MCF 10A (cell line): ENCODE measurements around the gene KCNJ6. TPM values are rescaled to one million over a fixed set of nuclear protein-coding genes. Genes with fewer than 3 reads are reported as not detected.

ENCODE experiments used
- BruUV-seq: library from RNA; stranded (reverse); fragments of 400-500 nt; replicated peaks from 2 replicates; lab custom pipeline; 2021; lab: Mats Ljungman, UMichigan
- CTCF ChIA-PET: fragments of 300-600 bp; sonication (Branson Sonifier 250); formaldehyde crosslinking; extraction: SDS; loops from one replicate; lab custom pipeline; 2021; ENCODE audit warnings: antibody characterized with exemption, inconsistent platforms; lab: Yijun Ruan, JAX
- POLR2A ChIA-PET: fragments of 300-600, 350-650 bp; sonication (Branson Sonifier 250); formaldehyde crosslinking; extraction: SDS; loops from one replicate; lab custom pipeline; 2020; ENCODE audit warnings: antibody characterized with exemption, inconsistent platforms; lab: Yijun Ruan, JAX
- DNase-seq: peaks from one replicate; pipeline ENCODE4 v3.0.0-alpha.2; 2018; ENCODE audit not compliant: unreplicated experiment
- H3K27ac Mint-ChIP-seq: one replicate; pipeline ENCODE4 v1.8.0; 2022; ENCODE audit warnings: mild to moderate bottlenecking, low read depth, mixed read lengths; ENCODE audit not compliant: unreplicated experiment
- H3K27me3 Mint-ChIP-seq: one replicate; pipeline ENCODE4 v1.8.0; 2022; ENCODE audit warnings: mixed read lengths; ENCODE audit not compliant: insufficient read depth, unreplicated experiment
- H3K36me3 Mint-ChIP-seq: one replicate; pipeline ENCODE4 v1.8.0; 2022; ENCODE audit warnings: mild to moderate bottlenecking, moderate library complexity, mixed read lengths; ENCODE audit not compliant: insufficient read depth, unreplicated experiment
- H3K4me1 Mint-ChIP-seq: one replicate; pipeline ENCODE4 v1.8.0; 2022; ENCODE audit warnings: mixed read lengths; ENCODE audit not compliant: insufficient read depth, unreplicated experiment
- H3K4me3 Mint-ChIP-seq: one replicate; pipeline ENCODE4 v1.8.0; 2022; ENCODE audit warnings: mild to moderate bottlenecking, moderate library complexity, mixed read lengths; ENCODE audit not compliant: unreplicated experiment
- H3K9me3 Mint-ChIP-seq: one replicate; pipeline ENCODE4 v1.8.0; 2022; ENCODE audit warnings: mixed read lengths; ENCODE audit not compliant: unreplicated experiment
- intact Hi-C: fragments of 100-400 bp; cut with micrococcal nuclease; formaldehyde crosslinking; loops from 2 replicates; pipeline ENCODE4 v1.14.1; 2022
- total RNA-seq: library from RNA; stranded (reverse); gene quantifications from 2 replicates; pipeline ENCODE4 v1.2.3, GENCODE V29; 2022
- TF ChIP-seq, protein P1 (sequence below): fragments of 200-600 bp; IDR thresholded peaks from one replicate; pipeline ENCODE4 v1.8.0; 2022; ENCODE audit warnings: antibody characterized with exemption, mild to moderate bottlenecking; ENCODE audit not compliant: unreplicated experiment

The KCNJ6 gene
- total RNA-seq, 1 experiment from 2014 or later: 0.28 TPM

GRCh38 chr21:37737507-37737906, 178.8 kb downstream of the KCNJ6 start:
- intact Hi-C loops: no loop called here
- no peaks in the 10 kb centered on the region for H3K9me3 Mint-ChIP-seq

GRCh38 chr21:37734846-37735245, 181.4 kb downstream of the KCNJ6 start:
- Mint-ChIP-seq H3K4me3 (no peak overlapping the region), H3K27ac (no peak overlapping the region), H3K4me1 (no peaks in the 10 kb centered on the region), H3K27me3 (peaks cover 84% of the 10 kb centered on the region), H3K9me3 (no peaks in the 10 kb centered on the region), H3K36me3 (peaks cover 7% of the 10 kb centered on the region)
- ChIA-PET CTCF (interaction anchor here (0.6 to 1.5 kb wide), 3 partner anchors 25 to 63 kb away, joined by 3 read pairs; no protein-coding TSS in a partner anchor), POLR2A (no interaction called here)
- no TSS peak for BruUV-seq
- intact Hi-C loops: no loop called here
- TF ChIP-seq, protein P1, sequence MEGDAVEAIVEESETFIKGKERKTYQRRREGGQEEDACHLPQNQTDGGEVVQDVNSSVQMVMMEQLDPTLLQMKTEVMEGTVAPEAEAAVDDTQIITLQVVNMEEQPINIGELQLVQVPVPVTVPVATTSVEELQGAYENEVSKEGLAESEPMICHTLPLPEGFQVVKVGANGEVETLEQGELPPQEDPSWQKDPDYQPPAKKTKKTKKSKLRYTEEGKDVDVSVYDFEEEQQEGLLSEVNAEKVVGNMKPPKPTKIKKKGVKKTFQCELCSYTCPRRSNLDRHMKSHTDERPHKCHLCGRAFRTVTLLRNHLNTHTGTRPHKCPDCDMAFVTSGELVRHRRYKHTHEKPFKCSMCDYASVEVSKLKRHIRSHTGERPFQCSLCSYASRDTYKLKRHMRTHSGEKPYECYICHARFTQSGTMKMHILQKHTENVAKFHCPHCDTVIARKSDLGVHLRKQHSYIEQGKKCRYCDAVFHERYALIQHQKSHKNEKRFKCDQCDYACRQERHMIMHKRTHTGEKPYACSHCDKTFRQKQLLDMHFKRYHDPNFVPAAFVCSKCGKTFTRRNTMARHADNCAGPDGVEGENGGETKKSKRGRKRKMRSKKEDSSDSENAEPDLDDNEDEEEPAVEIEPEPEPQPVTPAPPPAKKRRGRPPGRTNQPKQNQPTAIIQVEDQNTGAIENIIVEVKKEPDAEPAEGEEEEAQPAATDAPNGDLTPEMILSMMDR: no peak
- DNase-seq: no peak

More at GRCh38 chr21:37737507-37737906, 178.8 kb downstream of the KCNJ6 start:
- no peak for DNase-seq
- Mint-ChIP-seq H3K27me3 (peaks cover 81% of the 10 kb centered on the region), H3K27ac (no peak overlapping the region), H3K4me3 (no peak overlapping the region), H3K36me3 (no peaks in the 10 kb centered on the region), H3K4me1 (peaks cover under 1% of the 10 kb centered on the region)
- no TSS peak for BruUV-seq
- ChIA-PET POLR2A (interaction anchor here (0.6 kb wide), 1 partner anchor 103 kb away, joined by 3 read pairs; no protein-coding TSS in a partner anchor), CTCF (no interaction called here)
- TF ChIP-seq, protein P1: no peak

- Mint-ChIP-seq H3K36me3 (peaks cover 7% of the 10 kb centered on the region), H3K27me3 (peaks cover 77% of the 10 kb centered on the region), H3K9me3 (no peaks in the 10 kb centered on the region), H3K4me3 (no peak overlapping the region), H3K27ac (no peak overlapping the region), H3K4me1 (no peaks in the 10 kb centered on the region)
- ChIA-PET CTCF (interaction anchor here (0.6 kb wide), 1 partner anchor 393 kb away, joined by 4 read pairs; no protein-coding TSS in a partner anchor), POLR2A (no interaction called here)
- BruUV-seq: no TSS peak
- TF ChIP-seq, protein P1: no peak
- DNase-seq: no peak
- intact Hi-C loops: no loop called here
These were observed 183.3 kb downstream of the KCNJ6 start for GRCh38 chr21:37732927-37733326.

GRCh38 chr21:37724201-37724600, 192.1 kb downstream of the KCNJ6 start:
- CTCF ChIA-PET: interaction anchor here (0.6 to 1.2 kb wide), 3 partner anchors 23 to 1270 kb away, joined by 3 read pairs; no protein-coding TSS in a partner anchor
- Mint-ChIP-seq H3K9me3 (no peaks in the 10 kb centered on the region), H3K27ac (no peak overlapping the region), H3K4me1 (no peaks in the 10 kb centered on the region), H3K4me3 (no peak overlapping the region), H3K27me3 (peaks cover 46% of the 10 kb centered on the region), H3K36me3 (no peaks in the 10 kb centered on the region)
- POLR2A ChIA-PET: no interaction called here
- DNase-seq: no peak
- no TSS peak for BruUV-seq
- TF ChIP-seq, protein P1: no peak
- intact Hi-C loops: no loop called here
